Umbilical cord (tissue), 1 donor: ENCODE results near the gene METTL8. TPM values are rescaled to one million over a fixed set of nuclear protein-coding genes. Genes with fewer than 3 reads are reported as not detected.

Experiments
- total RNA-seq: library from RNA; depleted of rRNA; stranded (reverse); fragments of >200 nt; gene quantifications from one replicate; pipeline ENCODE4 v1.2.3, GENCODE V29; 2014; ENCODE audit warnings: low replicate concordance; ENCODE audit not compliant: insufficient read depth

METTL8 gene
- total RNA-seq, 1 donor from 2014 or later: 12.3 TPM

Other genes starting within 250 kb of the METTL8 start
- gene DCAF17, start 236 bp upstream of the METTL8 start, total RNA-seq: 37.1 TPM
- gene CYBRD1, start 88.5 kb upstream of the METTL8 start, total RNA-seq: 289 TPM